ENCODE measurements around the gene SRXN1.

Gene SRXN1

GRCh38 chr20:610130-611046 lies 42.6 kb downstream of the SRXN1 start, which contains the start of gene TCF15:
TSS of gene TCF15 (minus strand) at chr20:610309. CDS start at chr20:610237, 72 bp downstream.
- Histone ChIP-seq H3K4me3 (ENCODE audit: low read depth in 1 of 2, low read length in 2 of 2) (no peak within 1 kb of the TSS), H3K4me2 (ENCODE audit: insufficient read depth, low read length) (no peak within 1 kb of the TSS)
- no peak for ATAC-seq (ENCODE audit: insufficient read depth, low read depth)

DNA sequence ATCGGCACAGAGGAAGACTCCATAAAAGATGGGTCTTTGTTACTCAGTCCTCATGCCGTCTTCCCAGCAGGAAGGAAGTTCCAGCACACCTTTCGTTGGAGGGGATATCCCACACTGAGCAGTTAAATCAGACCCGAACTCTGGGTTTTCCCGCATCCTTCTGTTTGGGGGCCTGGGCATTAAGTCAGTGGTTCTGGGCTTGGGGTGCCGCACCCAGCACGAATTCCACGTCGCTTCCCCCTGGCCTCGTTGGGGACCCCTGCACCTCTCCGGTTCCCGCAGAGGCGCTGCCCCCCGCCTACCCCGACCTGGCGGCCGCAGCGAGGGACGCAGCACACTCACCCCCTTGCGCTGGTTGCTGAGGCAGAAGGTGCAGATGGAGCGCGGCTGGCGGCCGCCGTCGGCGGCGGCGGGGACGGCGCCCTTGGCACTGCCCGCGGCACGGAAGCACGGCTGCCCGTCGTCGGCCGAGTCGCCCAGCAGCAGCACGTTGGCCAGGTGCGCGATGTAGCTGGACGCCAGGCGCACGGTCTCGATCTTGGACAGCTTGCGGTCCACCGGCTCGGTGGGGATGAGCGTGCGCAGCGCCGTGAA lies 43.5 kb downstream of the SRXN1 start:
- no peak for DNase-seq
- H3K9ac ChIP-seq (ENCODE audit: low read depth, low read length), result no peak overlapping the region
- H4K20me1 ChIP-seq (ENCODE audit: insufficient read depth, low read length), result peaks cover 9% of the 10 kb centered on the region
- ATAC-seq (ENCODE audit: insufficient read depth, low read depth), result no peak
- no peaks in the 10 kb centered on the region for H3K36me3 ChIP-seq (ENCODE audit: insufficient read depth, low read length)
- H3K4me1 ChIP-seq (ENCODE audit: insufficient read depth, low read length), result no peaks in the 10 kb centered on the region
- H3K79me2 ChIP-seq (ENCODE audit: insufficient read depth, low read length), result no peaks in the 10 kb centered on the region
- TF ChIP-seq EZH2 (IDR thresholded peaks at IDR 0.05; ENCODE audit: borderline replicate concordance, low read depth, low read length, severe bottlenecking), result no peak
- TF ChIP-seq CTCF (IDR thresholded peaks at IDR 0.05; ENCODE audit: borderline replicate concordance, extremely low read depth, low read length, poor library complexity, severe bottlenecking), result no peak
- H3K9me3 ChIP-seq (ENCODE audit: insufficient read depth, low read length, severe bottlenecking), result no peaks in the 10 kb centered on the region
- H3K4me2 ChIP-seq (ENCODE audit: insufficient read depth, low read length), result no peak overlapping the region
- H3K27me3 ChIP-seq (ENCODE audit: insufficient read depth, low read length, poor library complexity), result peaks cover 19% of the 10 kb centered on the region
- H2AFZ ChIP-seq (ENCODE audit: low read depth, low read length), result no peak overlapping the region
- H3K27ac ChIP-seq (ENCODE audit: low read length), result no peak overlapping the region
- no peak overlapping the region for H3K4me3 ChIP-seq (ENCODE audit: low read depth in 1 of 2, low read length in 2 of 2)

More at GRCh38 chr20:610130-611046, 42.6 kb downstream of the SRXN1 start, which contains the start of gene TCF15:
- no peak within 1 kb of the TSS for H3K9ac ChIP-seq (ENCODE audit: low read depth, low read length)
- H3K27ac ChIP-seq (ENCODE audit: low read length), result no peak within 1 kb of the TSS
- no peak for DNase-seq
- no peaks in the 10 kb centered on the region for H3K9me3 ChIP-seq (ENCODE audit: insufficient read depth, low read length, severe bottlenecking)
- no peaks in the 10 kb centered on the region for H3K4me1 ChIP-seq (ENCODE audit: insufficient read depth, low read length)
- no peak within 1 kb of the TSS for H2AFZ ChIP-seq (ENCODE audit: low read depth, low read length)
- TF ChIP-seq EZH2 (IDR thresholded peaks at IDR 0.05; ENCODE audit: borderline replicate concordance, low read depth, low read length, severe bottlenecking) (no peak), CTCF (IDR thresholded peaks at IDR 0.05; ENCODE audit: borderline replicate concordance, extremely low read depth, low read length, poor library complexity, severe bottlenecking) (no peak)
- peaks cover 19% of the 10 kb centered on the region for H3K27me3 ChIP-seq (ENCODE audit: insufficient read depth, low read length, poor library complexity)
- H3K79me2 ChIP-seq (ENCODE audit: insufficient read depth, low read length), result no peaks in the 10 kb centered on the region
- H4K20me1 ChIP-seq (ENCODE audit: insufficient read depth, low read length), result peaks cover 9% of the 10 kb centered on the region
- H3K36me3 ChIP-seq (ENCODE audit: insufficient read depth, low read length), result no peaks in the 10 kb centered on the region

DNA sequence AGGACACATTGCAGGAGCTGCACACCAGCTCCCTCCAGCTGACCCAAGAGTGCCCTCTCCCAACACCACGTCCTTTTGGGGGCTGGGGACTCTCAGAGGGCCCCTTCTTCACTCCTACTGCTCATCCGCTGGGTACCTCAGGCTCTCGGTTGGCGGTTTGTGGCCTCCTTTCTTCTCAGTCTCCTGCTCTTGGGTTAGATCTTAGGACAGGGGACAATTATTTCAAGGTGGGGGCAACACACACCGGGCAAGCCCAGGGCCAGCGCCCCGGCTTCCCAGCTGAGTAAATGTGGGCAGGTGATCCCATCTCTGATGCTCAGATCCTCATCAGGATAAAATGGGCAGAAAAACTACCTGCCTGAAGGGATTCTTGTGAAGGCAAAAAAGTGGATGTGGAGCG lies 44.0 kb downstream of the SRXN1 start:
- H3K27ac ChIP-seq (ENCODE audit: low read length), result no peak overlapping the region
- H3K4me2 ChIP-seq (ENCODE audit: insufficient read depth, low read length), result no peak overlapping the region
- H2AFZ ChIP-seq (ENCODE audit: low read depth, low read length), result no peak overlapping the region
- TF ChIP-seq CTCF (IDR thresholded peaks at IDR 0.05; ENCODE audit: borderline replicate concordance, extremely low read depth, low read length, poor library complexity, severe bottlenecking), result no peak
- no peak for DNase-seq
- H3K4me3 ChIP-seq (ENCODE audit: low read depth in 1 of 2, low read length in 2 of 2), result no peak overlapping the region
- H3K36me3 ChIP-seq (ENCODE audit: insufficient read depth, low read length), result no peaks in the 10 kb centered on the region
- no peaks in the 10 kb centered on the region for H3K4me1 ChIP-seq (ENCODE audit: insufficient read depth, low read length)
- peaks cover 9% of the 10 kb centered on the region for H4K20me1 ChIP-seq (ENCODE audit: insufficient read depth, low read length)
- ATAC-seq (ENCODE audit: insufficient read depth, low read depth), result no peak
- H3K9ac ChIP-seq (ENCODE audit: low read depth, low read length), result no peak overlapping the region
- peaks cover 19% of the 10 kb centered on the region for H3K27me3 ChIP-seq (ENCODE audit: insufficient read depth, low read length, poor library complexity)
- H3K9me3 ChIP-seq (ENCODE audit: insufficient read depth, low read length, severe bottlenecking), result no peaks in the 10 kb centered on the region
- H3K79me2 ChIP-seq (ENCODE audit: insufficient read depth, low read length), result no peaks in the 10 kb centered on the region
